Islet of Langerhans (tissue), 1 donor: Measurements from ENCODE around the gene CHKA.

Source experiments
- FAIRE-seq: peaks from one replicate; lab custom pipeline; 2011; peaks lifted over from hg19 to GRCh38; lab: Jason Lieb, UNC

CHKA gene

DNA sequence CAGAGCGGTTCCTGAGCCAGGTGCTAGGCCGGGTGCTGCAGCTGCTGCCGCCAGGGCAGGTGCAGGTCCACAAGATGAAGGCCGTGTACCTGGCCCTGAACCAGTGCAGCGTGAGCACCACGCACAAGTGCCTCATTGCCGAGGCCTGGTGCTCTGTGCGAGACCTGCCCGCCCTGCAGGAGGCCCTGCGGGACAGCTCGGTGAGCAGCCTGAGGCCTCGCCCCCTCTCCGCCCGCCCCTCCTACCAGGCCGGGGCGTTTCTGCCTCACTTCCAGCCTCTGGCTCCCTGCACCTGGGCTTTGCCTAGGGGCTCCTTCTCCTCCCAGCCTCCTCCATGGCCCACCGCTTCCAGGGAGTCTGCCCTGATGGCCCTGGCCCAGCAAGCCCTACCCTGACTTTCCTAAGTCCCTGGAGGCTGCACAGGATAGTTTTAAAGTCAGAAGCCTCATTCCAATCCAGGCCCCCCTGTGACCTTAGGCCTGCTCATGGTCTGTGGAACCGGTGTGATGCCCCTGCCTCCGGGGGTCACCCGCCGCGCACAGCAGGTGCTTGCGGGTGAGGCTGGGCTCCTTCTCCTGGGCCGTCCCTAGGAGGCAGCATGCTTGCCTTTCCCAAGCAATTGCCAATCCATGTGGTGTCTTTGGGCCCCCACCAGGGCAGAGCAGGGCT, 76.9 kb downstream of the CHKA start:
- no peak for FAIRE-seq

DNA sequence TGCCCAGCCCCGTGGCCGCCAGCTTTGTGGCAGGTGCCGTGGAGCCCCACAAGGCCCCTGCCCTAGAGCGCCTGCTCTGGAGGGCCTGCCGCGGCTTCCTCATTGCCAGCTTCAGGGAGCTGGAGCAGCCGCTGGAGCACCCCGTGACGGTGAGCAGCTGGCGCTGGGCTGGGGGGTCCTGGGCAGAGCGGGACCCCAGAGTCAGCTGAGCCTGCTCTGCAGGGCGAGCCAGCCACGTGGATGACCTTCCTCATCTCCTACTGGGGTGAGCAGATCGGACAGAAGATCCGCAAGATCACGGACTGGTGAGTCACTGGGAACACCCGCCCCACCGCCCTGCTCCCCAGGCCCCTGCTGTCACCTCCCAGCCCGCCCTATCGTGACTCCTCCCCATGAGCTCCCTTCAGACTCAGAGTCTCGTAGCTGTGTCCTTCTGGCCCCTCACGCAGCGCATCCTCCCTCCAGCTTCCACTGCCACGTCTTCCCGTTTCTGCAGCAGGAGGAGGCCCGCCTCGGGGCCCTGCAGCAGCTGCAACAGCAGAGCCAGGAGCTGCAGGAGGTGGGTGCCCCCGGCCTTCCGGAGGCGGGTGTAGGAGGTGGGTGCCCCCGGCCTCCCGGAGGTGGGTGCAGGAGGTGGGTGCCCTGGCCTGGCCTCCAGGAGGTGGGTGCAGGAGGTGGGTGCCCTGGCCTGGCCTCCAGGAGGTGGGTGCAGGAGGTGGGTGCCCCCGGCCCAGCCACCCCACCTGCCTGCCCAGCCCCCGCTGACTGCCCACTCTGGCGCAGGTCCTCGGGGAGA, 77.6 kb downstream of the CHKA start:
- FAIRE-seq: no peak

DNA sequence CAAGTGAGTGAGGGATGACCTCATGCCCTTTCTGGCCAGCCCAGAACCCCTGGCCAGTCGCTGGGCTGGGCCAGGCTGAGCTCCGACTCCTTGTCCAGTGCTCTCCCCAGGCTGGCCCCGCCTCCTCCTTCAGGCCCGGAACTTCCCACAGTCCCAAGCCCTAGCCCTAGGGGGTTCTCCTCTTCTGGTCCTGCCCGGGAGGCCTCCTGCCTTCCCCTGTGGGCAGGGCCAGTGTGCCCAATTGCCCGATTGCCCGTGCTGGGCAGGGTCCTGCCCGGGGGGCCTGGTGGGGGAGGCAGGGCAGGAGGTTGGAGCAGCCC, 78.2 kb downstream of the CHKA start:
- no peak for FAIRE-seq

DNA sequence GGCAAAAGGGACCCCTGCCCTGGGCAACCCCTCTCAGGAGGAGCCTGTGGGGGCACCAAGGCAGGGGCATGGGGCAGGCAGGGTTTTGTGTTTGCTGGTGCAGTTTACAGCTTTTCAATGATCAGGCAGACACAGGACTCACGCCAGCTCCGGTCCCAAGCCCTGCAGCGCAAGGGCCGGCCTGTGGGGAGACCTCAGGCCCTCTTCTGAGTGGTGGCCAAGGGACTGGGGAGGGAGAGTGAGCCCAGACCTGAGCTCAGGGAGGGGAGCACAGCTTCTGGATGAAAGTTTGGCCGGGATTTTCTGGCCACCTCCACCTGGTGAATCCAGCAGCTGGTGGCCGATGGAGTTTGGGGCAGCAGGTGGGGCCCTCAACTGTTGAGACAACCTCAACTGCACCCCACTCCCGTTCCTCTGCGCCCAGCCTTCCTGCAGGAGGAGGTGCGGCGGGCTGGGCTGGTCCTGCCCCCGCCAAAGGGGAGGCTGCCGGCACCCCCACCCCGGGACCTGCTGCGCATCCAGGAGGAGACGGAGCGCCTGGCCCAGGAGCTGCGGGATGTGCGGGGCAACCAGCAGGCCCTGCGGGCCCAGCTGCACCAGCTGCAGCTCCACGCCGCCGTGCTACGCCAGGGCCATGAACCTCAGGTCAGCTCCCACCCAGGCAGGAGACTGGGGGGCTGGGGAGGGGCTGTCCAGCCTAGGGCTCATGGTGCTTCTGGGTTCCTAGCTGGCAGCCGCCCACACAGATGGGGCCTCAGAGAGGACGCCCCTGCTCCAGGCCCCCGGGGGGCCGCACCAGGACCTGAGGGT, 78.8 kb downstream of the CHKA start:
- no peak for FAIRE-seq

DNA sequence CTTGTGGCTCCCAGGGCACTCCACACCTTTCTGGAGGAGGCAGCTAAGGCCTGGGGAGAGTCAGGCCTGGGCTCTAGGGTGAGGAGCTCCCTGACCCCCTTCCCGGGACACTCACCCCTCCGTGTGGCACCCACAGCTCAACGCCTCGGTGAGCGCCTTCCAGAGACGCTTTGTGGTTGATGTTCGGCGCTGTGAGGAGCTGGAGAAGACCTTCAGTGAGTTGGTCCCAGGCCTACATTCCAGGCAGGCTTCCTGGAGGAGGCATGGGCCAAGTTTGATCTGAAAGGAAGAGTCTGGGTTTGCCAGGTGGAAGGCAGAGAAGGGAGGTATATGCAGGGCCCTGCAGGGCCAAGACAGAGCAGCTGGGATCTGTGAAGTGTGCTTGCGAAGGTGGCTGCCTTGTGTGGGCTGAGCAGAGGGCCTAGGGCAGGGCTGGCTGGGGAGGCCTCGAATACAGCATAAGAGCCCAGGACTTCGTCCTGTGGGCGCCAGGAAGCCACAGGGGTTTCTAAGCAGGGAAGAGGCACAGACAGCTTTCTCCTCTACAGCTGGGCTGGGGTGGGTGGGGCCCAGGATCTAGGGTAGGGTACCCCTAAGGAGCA, 79.5 kb downstream of the CHKA start:
- FAIRE-seq: no peak

DNA sequence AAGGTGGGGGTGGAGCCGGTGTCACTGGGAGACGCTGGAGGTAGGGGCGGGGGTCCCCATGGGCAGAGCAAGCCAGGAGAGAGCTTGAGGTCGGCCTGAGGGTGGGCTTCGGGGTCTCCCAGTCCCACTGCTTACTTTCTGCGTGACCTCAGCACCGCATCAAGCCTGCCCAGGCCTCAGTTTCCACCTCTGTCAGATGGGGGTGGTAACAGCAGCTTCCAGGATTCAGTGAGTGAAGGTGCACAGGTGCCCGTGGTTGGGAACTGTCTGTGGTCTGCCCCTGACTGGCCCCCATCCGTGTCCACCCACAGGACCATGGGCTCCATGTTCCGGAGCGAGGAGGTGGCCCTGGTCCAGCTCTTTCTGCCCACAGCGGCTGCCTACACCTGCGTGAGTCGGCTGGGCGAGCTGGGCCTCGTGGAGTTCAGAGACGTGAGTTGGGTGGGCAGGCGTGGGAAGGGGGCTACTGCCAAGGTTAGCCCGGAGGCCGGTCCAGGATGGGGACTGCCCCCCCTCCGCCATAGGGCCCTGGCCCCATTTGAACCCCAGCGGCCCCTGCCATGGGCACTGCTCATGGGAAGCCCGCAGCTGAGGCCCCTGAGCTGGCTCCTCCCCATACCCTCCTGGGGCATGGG, 80.1 kb downstream of the CHKA start:
- no peak for FAIRE-seq

DNA sequence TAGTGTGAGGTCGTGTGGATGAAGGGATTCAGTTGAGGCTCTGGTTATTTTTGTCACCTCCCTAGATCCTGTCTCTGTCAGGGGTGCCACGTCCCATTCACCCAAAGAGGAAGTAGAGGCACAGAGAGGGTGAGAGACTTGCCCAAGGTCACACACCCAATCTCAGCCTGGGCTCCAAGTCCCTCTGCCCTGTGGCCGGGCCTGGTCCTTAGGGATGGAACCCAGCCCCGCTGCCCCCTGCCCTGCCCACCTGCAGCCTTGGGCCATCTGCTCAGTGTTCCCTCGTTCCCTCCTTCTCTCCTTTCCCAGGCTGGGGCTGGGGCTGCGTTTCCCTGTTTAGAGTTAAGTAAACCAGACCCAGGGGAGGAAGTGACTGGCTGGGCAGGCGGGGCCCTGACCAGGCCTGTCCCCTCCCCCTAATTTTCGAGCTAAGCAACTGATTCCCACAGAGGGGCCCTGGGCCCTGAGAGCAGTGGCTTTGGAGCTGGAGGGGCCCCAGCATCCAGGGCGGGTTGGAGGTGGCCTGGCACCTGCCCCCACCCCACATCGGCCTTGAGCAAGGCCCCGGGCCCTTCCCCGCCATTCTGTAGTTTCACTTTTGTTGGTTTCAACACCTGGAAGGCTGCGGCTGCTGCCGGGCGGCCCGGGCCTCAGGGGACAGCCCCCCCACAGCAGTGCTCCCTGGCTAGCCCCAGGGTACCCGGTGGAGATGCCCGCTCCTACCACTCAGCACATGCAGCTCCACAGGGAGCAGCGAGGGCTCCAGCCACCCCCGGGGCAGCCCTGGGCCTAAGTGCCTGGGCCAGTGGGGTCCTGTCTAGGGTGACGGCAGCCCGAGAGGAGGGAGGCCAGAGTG, 80.9 kb downstream of the CHKA start:
- FAIRE-seq: no peak

DNA sequence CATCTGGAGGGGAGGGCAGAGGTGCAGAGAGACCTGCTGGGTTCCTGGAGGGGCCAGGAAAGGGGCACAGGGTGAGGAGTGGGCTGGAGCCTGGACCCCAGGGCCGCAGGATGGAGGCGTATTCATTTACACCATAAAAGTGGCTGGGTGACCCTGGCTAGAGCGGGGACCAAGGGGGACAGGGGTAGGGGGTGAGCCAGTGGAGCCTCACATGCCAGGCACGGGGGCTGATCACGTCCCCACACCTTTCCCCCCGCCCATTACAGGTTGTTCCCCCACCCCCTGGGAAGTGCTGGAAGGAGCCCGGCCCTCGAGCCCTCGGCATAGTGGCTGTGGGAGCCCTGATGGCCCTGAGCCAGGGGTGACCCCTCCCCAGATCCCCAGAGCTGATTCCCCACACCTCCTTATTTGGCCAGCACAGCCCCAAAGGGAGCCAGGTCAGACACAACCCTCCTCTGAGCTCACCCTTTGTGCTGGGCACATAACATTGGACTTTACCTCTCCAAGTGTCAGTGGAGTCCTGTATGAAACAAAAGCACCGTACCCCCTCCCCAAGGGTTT, 81.6 kb downstream of the CHKA start:
- FAIRE-seq: no peak

DNA sequence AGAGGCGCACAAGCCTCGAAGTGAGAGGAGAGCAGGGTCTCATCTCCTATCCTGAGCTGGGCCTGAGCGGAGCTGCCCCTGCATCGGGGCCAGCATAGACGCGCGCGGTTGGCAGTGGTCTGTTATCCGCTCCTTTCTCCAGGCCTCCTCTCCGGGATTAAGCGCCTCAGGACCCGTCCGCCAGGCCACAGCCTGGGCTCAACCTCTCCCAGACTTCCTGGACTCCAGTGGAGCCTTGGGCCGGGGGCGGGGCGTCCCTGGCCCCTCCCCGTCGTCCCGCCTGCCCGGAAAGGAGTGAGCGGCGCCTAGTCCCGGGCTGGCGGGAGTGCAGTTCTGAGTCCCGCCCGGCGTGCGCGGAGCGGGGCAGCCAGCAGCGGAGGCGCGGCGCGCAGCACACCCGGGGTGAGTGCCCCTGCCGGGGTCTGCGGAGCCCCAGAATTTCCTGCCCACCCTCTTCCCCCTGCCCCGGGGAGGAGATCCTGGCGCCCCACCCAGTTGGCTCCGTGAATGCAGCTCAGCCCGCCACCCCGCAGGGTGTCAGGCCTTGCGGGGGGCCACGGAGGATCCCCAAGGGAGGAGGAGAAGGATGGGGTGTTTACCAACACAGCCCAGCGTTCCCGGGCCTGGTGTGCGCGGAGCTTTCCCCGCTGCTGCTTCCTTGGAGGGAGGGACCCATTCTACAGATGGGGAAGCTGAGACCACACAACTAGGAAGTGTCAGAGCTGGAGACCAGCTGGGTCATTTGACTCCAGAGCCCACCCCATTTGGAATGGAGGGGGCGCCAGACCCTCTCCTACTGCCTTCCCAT, 82.3 kb downstream of the CHKA start, which contains the start of gene TCIRG1:
TSS of gene TCIRG1 (plus strand) at position 308 of the 808 bp plus-strand sequence. CDS start 2,247 bp downstream, outside the sequence.
- FAIRE-seq: no peak

DNA sequence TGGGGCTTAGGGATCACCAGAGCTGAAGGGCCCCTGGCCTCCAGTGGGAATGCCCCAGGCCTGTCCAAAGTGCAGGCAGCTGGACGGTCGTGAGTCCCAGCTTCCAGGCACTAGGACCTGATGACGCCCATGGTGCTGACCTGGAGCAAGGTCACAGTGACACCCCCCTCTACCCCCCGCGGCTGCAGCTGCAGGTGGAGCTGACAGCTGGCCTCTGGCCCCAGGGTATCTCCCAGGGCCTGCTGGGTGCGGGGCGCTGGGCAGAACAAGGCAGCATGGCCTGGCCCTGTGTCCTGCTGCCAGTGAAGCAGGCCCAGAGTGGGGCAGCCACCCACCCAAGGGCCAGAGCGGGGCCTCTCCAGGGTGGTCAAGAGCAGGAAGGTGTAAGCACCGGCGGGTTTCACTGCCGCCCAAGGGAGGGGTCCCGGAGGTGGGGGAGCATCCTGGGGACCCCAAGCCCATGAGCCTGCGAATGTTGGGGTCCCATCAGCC, 82.9 kb downstream of the CHKA start:
- no peak for FAIRE-seq

DNA sequence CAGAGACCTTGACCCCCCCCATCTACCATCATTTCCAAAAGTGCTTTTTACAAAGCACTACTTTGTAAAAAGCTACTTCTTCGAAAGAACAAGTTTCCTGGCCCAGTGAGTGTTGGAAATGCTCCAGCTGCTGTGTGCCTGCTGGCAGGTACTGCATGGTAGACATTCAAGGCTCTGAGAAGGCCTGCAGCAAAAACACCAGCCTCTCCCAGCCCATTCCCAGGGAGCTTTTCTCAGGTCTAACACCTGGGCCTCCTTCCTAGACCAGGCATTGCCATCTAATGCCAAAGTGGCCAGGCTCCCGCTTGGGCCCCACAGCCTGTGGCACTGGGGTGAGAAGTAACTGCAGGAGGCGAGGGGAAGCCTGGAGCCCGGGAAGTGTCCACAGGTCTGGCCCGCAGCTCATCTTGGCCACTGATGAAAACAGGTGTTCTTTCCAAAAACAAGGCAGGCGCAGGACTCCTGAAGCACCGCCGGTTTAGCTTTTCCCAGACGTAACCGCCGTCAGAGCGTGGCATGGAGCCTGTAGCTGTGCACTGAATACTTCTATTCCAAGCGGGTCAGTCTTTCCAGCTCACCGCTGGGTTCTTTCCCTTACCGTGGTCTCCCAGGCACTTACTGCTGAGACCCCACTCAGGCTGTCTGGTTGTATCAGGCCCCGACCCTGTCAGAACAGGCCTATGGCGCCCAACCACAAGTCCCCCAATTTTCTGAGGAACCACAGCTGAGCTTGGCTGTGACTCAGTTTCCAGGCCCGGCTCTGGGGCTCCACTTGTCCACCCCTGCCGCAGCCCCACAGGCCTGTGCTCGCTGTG, 83.6 kb downstream of the CHKA start:
- FAIRE-seq: no peak

DNA sequence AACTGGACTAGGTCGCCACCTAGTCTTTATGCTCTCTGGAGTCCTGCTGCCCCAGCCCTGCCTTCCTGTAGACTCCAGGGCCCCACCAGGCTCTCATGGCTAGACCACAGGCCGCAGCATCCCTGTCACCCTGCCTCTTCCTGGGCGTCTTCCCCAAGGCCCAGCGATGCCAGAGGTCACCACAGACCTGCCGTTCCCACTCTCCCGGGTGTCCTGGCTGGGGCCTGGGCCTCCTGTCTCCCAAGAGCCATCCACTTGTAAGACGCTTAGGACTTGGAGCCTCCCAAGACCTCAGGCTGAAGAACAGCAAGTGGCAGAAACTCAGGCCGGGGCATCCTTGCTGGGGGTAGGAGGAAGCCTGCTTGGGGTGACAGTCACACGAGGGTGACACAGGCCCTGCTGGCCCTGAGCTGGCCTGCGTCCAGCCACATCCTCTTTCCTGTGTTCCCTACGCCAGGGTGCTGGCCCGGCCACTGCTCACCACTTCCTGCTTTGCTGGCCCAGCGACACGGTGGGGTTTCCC, 84.4 kb downstream of the CHKA start:
- no peak for FAIRE-seq

DNA sequence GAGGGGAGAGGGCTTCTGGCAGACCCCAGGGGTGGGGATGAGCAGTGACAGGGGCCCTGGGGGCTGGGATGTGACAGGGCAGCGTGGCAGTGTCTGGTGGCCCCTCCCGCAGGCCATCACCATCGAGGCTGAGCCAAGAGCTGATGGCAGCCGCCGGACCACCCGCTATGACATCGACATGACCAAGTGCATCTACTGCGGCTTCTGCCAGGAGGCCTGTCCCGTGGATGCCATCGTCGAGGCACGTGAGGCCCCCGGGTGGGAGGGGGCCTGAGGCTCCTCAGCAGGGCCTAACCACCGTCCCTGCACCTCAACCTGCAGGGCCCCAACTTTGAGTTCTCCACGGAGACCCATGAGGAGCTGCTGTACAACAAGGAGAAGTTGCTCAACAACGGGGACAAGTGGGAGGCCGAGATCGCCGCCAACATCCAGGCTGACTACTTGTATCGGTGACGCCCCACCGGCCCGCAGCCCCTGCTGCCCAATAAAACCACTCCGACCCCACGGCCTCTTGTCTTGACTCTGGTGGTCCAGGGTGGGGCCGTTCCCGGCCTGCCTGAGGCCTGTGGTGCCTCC, 85.0 kb downstream of the CHKA start:
- no peak for FAIRE-seq

DNA sequence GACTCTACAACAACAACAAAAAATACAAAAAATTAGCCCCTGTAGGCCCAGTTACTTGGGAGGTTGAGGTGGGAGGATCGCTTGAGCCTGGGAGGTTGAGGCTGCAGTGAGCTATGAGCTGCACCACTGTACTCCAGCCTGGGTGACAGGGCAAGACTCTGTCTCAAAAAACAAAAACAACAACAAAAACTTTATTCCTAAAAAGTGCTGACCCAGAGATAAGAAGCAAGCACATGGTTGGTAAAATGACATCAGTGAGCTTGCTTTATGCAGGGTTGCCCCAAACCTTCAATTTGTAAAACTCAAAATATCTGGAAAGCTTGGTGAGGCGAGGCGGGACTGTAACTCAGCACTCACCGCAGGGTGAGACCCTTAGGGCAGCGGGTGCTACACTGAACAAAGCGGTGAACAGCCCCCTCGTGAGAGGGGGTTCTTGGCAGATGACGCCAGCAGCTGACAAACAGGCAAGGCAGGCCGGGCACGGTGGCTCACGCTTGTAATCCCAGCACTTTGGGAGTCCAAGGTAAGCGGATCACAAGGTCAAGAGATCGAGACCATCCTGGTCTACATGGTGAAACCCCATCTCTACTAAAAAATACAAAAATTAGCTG, 85.8 kb downstream of the CHKA start:
- FAIRE-seq: no peak

DNA sequence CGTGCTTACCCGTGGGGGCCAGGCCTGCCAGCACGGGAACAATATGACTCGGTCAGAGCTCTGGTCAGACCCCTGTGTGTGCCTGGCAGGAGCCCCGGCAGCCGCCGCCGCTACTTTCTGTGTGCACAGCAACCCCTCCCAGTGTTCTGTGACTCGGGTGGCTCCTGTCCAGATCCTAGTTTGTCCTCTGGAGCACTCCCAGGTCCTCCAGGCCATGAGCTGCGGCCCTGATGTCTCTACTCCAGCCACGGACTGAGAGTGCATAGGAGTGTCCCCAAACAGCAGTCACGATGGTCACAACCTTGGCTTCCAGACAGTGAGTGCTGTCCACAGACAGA, 87.5 kb downstream of the CHKA start:
- FAIRE-seq: no peak

DNA sequence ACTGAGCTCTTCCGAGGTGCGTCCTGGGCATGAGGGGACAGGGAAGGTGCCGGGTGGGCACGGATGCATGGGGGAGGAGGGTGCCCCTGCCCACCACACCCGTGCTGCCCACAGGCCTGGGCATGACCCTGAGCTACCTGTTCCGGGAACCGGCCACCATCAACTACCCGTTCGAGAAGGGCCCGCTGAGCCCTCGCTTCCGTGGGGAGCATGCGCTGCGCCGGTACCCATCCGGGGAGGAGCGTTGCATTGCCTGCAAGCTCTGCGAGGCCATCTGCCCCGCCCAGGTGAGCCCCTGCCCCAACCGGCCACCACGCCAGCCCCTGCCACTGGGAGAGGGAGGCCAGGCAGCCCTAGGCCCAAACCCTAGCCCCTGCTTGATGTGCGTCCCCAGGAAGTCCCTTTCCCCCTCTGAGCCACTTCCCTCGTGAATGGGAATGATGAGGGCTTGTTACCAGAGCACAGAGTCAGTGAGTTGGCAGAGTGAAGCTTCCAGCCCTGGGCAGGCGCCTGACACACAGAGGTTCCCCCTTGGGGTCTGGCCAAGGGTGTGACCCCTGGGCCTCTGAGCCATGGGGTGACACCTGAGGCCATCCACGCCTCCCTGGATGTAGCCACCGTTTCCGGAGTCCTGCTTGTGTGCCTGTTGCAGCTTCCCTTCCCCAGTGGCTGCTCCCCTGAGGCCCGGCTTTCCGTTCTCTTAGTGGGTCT, 88.0 kb downstream of the CHKA start:
- FAIRE-seq: no peak

DNA sequence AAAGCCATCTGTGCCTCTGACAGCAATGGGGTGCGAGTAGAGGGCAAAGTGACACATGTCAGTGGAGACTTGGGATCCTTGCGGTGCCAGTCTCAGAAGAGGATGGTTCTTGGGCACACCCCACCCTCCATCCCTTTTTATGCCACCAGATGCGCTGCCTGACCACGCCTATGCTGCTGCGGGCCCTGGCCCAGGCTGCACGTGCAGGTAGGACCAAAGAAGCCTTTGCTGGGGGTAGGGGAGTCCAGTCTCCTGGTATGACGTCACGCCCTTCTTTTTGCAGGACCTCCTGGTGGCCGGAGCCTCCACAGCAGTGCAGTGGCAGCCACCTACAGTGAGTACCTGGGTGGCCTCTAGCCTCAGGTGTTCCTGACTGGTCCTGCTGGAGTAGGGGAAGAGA, 89.2 kb downstream of the CHKA start:
- FAIRE-seq: no peak

DNA sequence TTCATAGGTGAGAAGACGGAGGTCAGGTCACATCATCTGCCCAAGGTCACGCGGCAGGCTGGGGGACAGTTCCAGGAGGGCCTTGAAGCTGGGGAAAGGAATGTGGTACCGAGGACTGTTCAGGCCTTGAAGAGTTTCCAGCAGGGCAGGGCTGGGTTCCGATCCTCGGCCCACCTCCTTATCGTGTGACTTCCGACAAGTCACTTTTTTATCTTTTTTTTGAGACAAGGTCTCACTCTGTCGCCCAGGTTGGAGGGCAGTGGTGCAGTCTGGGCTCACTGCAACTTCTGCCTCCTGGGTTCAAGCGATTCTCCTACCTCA, 90.1 kb downstream of the CHKA start:
- FAIRE-seq: no peak
